ENCODE results near the gene BEGAIN. TPM values are rescaled to one million over a fixed set of nuclear protein-coding genes. Genes with fewer than 3 reads are reported as not detected.

BEGAIN gene
- polyA plus RNA-seq, 1 donor from 2014 or later = 10.9 TPM

DNA sequence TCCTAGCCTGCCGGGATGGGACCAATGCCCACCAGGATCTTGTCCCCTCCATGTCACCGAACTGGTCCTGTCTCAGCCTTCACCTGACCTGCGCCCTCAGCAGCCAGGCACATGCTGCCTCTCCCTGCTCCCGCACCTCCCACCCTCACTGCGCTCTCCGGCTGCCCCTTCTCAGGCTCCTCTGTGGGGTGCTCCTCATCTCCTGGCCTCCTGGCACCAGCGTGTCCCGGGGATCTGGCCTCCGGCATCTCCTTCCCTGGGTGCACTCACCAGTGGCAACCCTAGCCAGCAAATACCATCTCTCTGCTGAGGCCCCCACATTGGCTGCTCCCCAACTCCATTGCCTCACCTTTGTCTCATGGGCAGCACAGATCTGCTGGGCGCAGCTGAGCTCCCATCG lies 29.0 kb downstream of the BEGAIN start:
- no peak for TF ChIP-seq REST (IDR thresholded peaks at IDR 0.05; ENCODE audit: borderline replicate concordance)
- no peak for TF ChIP-seq CTCF (IDR thresholded peaks at IDR 0.05; ENCODE audit: poor library complexity, severe bottlenecking)
- TF ChIP-seq POLR2AphosphoS5 (IDR thresholded peaks at IDR 0.05) = no peak
- no peak for TF ChIP-seq RAD21 (conservative IDR thresholded peaks at IDR 0.05)
- TF ChIP-seq MXI1 (conservative IDR thresholded peaks at IDR 0.05; ENCODE audit: poor library complexity, severe bottlenecking) = no peak
- no peak for TF ChIP-seq EP300 (conservative IDR thresholded peaks at IDR 0.05; ENCODE audit: poor library complexity, severe bottlenecking)
- TF ChIP-seq EZH2 (IDR thresholded peaks at IDR 0.05; ENCODE audit: borderline replicate concordance, insufficient read depth, low read length, poor library complexity, severe bottlenecking) = no peak
- TF ChIP-seq TAF1 (IDR thresholded peaks at IDR 0.05; ENCODE audit: low read depth) = no peak
- no peak for TF ChIP-seq SMC3 (conservative IDR thresholded peaks at IDR 0.05; ENCODE audit: poor library complexity)
- no peaks in the 10 kb centered on the region for H4K20me1 ChIP-seq (ENCODE audit: insufficient read depth)
- H3K27me3 ChIP-seq (ENCODE audit: insufficient read depth, low read depth, low read length) = no peaks in the 10 kb centered on the region
- no peaks in the 10 kb centered on the region for H3K9me2 ChIP-seq (ENCODE audit: insufficient read depth, low read length)
- H3K4me2 ChIP-seq (ENCODE audit: low read length) = no peak overlapping the region
- H3K27ac ChIP-seq (ENCODE audit: low read length) = no peak overlapping the region
- peaks cover 7% of the 10 kb centered on the region for H3K79me2 ChIP-seq (replicated peaks; ENCODE audit: insufficient read depth, low read length)
- H3K36me3 ChIP-seq (ENCODE audit: insufficient read depth, low read length) = no peaks in the 10 kb centered on the region
- H3K4me3 ChIP-seq (ENCODE audit: low read length) = no peak overlapping the region
- no peaks in the 10 kb centered on the region for H3K9me3 ChIP-seq (ENCODE audit: low read length)
- H2AFZ ChIP-seq (ENCODE audit: low read depth, low read length) = no peak overlapping the region
- no peaks in the 10 kb centered on the region for H3F3A ChIP-seq (ENCODE audit: insufficient read depth, low read length, poor library complexity, severe bottlenecking)
- H3K9ac ChIP-seq (ENCODE audit: low read length) = no peak overlapping the region

DNA sequence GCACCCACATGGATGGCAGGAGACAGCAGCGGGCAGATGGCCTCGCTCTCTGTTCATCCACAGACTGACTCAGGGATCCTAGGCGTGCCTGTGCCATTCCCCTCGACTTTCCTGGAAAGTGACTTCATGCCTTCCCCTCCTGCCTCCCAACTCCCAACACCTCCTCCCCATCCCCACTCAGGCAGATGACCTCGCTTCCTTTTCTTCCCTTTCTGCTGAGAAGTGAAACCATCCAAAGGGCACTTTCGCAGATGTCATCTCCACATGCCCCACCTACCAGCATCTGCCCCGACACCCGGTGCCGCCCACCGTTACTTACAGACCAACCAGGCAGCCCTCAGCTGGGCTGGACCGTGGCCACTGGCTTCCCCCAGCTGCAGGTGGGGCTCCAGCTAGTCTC lies 29.6 kb downstream of the BEGAIN start:
- Histone ChIP-seq H3K27ac (ENCODE audit: low read length) (no peak overlapping the region), H4K20me1 (ENCODE audit: insufficient read depth) (no peaks in the 10 kb centered on the region), H3K9ac (ENCODE audit: low read length) (no peak overlapping the region), H3K9me2 (ENCODE audit: insufficient read depth, low read length) (no peaks in the 10 kb centered on the region), H2AFZ (ENCODE audit: low read depth, low read length) (no peak overlapping the region), H3K36me3 (ENCODE audit: insufficient read depth, low read length) (no peaks in the 10 kb centered on the region), H3K9me3 (ENCODE audit: low read length) (no peaks in the 10 kb centered on the region), H3F3A (ENCODE audit: insufficient read depth, low read length, poor library complexity, severe bottlenecking) (no peaks in the 10 kb centered on the region), H3K4me2 (ENCODE audit: low read length) (no peak overlapping the region), H3K4me3 (ENCODE audit: low read length) (no peak overlapping the region), H3K79me2 (replicated peaks; ENCODE audit: insufficient read depth, low read length) (peaks cover 7% of the 10 kb centered on the region), H3K27me3 (ENCODE audit: insufficient read depth, low read depth, low read length) (no peaks in the 10 kb centered on the region)
- TF ChIP-seq SMC3 (conservative IDR thresholded peaks at IDR 0.05; ENCODE audit: poor library complexity) (no peak), CTCF (IDR thresholded peaks at IDR 0.05; ENCODE audit: poor library complexity, severe bottlenecking) (no peak), RAD21 (conservative IDR thresholded peaks at IDR 0.05) (no peak), EP300 (conservative IDR thresholded peaks at IDR 0.05; ENCODE audit: poor library complexity, severe bottlenecking) (no peak), EZH2 (IDR thresholded peaks at IDR 0.05; ENCODE audit: borderline replicate concordance, insufficient read depth, low read length, poor library complexity, severe bottlenecking) (no peak), REST (IDR thresholded peaks at IDR 0.05; ENCODE audit: borderline replicate concordance) (no peak), TAF1 (IDR thresholded peaks at IDR 0.05; ENCODE audit: low read depth) (no peak), POLR2AphosphoS5 (IDR thresholded peaks at IDR 0.05) (no peak), MXI1 (conservative IDR thresholded peaks at IDR 0.05; ENCODE audit: poor library complexity, severe bottlenecking) (no peak)
